Tibial artery (tissue), 4 donors: ENCODE results near the gene ZNF622.
"Not testable (repeated sequence)": the region's sequence is repeated elsewhere in the genome, so short reads cannot be mapped to it uniquely, and the experiment has no call there.

ENCODE experiments used
- DNase-seq, 2 donors: peaks; one replicate each; pipeline ENCODE4 v3.0.0-alpha.2; 2019
- H3K27ac ChIP-seq, 2 donors: fragments of 200-600 bp; sonication (generic) in 1 of 2; 1 replicate in 1 of 2; 2 replicates in 1 of 2; pipeline ENCODE4 v1.5.1; 2018 to 2019; ENCODE audit warnings: mild to moderate bottlenecking in 1 of 2
- H3K27me3 ChIP-seq, 2 donors: fragments of 200-600 bp; sonication (generic) in 1 of 2; one replicate each; pipeline versions ENCODE4 v1.5.1 to v1.6.0; 2016 to 2019
- H3K36me3 ChIP-seq, 3 donors: fragments of 200-600 bp; sonication (generic) in 2 of 3; one replicate each; pipeline ENCODE4 v1.5.1; 2016 to 2019; ENCODE audit warnings: mild to moderate bottlenecking in 2 of 3
- H3K4me1 ChIP-seq, 4 donors: fragments of 200-600 bp; sonication (generic) in 2 of 4; 1 replicate in 3 of 4; 2 replicates in 1 of 4; pipeline ENCODE4 v1.5.1; 2016 to 2019
- H3K4me3 ChIP-seq, 2 donors: fragments of 200-600 bp; sonication (generic) in 1 of 2; 1 replicate in 1 of 2; 2 replicates in 1 of 2; pipeline ENCODE4 v1.5.1; 2018 to 2019; ENCODE audit warnings: mild to moderate bottlenecking in 2 of 2
- H3K9me3 ChIP-seq, 3 donors: fragments of 200-600 bp; sonication (generic) in 1 of 3; one replicate each; pipeline ENCODE4 v1.5.1; 2016 to 2019
- CTCF ChIP-seq, 2 experiments: fragments of 200-600 bp in 1 of 2; fragments of 450-650 bp in 1 of 2; IDR thresholded peaks; one replicate each; pipeline ENCODE4 v1.5.1; 2017 to 2019; ENCODE audit warnings: antibody characterized with exemption in 2 of 2, mild to moderate bottlenecking in 1 of 2, moderate library complexity in 1 of 2
- intact Hi-C: fragments of 100-400 bp; cut with DNase I; formaldehyde crosslinking; loops from one replicate; pipeline ENCODE4 v1.15.0; 2023; ENCODE audit warnings: low total_unique reads

Gene ZNF622

GRCh38 chr5:16453609-16454008 is 12.0 kb downstream of the ZNF622 start:
- Histone ChIP-seq H3K9me3 (no peaks in the 10 kb centered on the region), H3K4me3 (no peak overlapping the region), H3K27ac (no peak overlapping the region), H3K27me3 (no peaks in the 10 kb centered on the region), H3K36me3 (peaks cover 56 to 84% (median 76%) of the 10 kb centered on the region in 3 donors), H3K4me1 (peaks cover 0 to 11% (median 6%) of the 10 kb centered on the region in 4 donors)
- DNase-seq: no peak
- TF ChIP-seq CTCF (IDR thresholded peaks at IDR 0.05): no peak
- intact Hi-C loops: no loop called here

- no peaks in the 10 kb centered on the region for H3K9me3 ChIP-seq
- H3K27ac ChIP-seq: no peak overlapping the region
- peaks cover 58 to 80% (median 59%) of the 10 kb centered on the region in 3 donors for H3K36me3 ChIP-seq
- intact Hi-C loops: no loop called here
- H3K4me1 ChIP-seq: no peaks in the 10 kb centered on the region
- no peaks in the 10 kb centered on the region for H3K27me3 ChIP-seq
- DNase-seq: no peak
- no peak for TF ChIP-seq CTCF (IDR thresholded peaks at IDR 0.05)
- H3K4me3 ChIP-seq: no peak overlapping the region
Measured at GRCh38 chr5:16450163-16450562, 15.4 kb downstream of the ZNF622 start.

- Histone ChIP-seq H3K27ac (no peak overlapping the region), H3K36me3 (peaks cover 39 to 60% (median 46%) of the 10 kb centered on the region in 3 donors), H3K9me3 (no peaks in the 10 kb centered on the region), H3K4me1 (no peaks in the 10 kb centered on the region), H3K27me3 (no peaks in the 10 kb centered on the region), H3K4me3 (no peak overlapping the region)
- DNase-seq: no peak
- no peak for TF ChIP-seq CTCF (IDR thresholded peaks at IDR 0.05)
- intact Hi-C loops: no loop called here
Measured at GRCh38 chr5:16446993-16447392, 18.6 kb downstream of the ZNF622 start.

- no peak for DNase-seq
- H3K36me3 ChIP-seq: no peaks in the 10 kb centered on the region
- no peak overlapping the region for H3K27ac ChIP-seq
- peaks cover 0 to 3% of the 10 kb centered on the region in 2 donors for H3K27me3 ChIP-seq
- no peak overlapping the region for H3K4me3 ChIP-seq
- H3K9me3 ChIP-seq: no peaks in the 10 kb centered on the region
- intact Hi-C loops: no loop called here
- no peak for TF ChIP-seq CTCF (IDR thresholded peaks at IDR 0.05)
- no peaks in the 10 kb centered on the region for H3K4me1 ChIP-seq
Measured at GRCh38 chr5:16437977-16438376, 27.6 kb downstream of the ZNF622 start.

GRCh38 chr5:16436065-16436682 is 29.4 kb downstream of the ZNF622 start:
- H3K9me3 ChIP-seq, H3K27ac ChIP-seq, H3K4me3 ChIP-seq, intact Hi-C loops, H3K4me1 ChIP-seq, H3K27me3 ChIP-seq, H3K36me3 ChIP-seq, DNase-seq: not testable (repeated sequence)

GRCh38 chr5:16431490-16431889 is 34.1 kb downstream of the ZNF622 start:
- no peaks in the 10 kb centered on the region for H3K9me3 ChIP-seq
- no peaks in the 10 kb centered on the region for H3K4me1 ChIP-seq
- DNase-seq: no peak
- TF ChIP-seq CTCF (IDR thresholded peaks at IDR 0.05): no peak
- no peaks in the 10 kb centered on the region for H3K36me3 ChIP-seq
- H3K27ac ChIP-seq: no peak overlapping the region
- peaks cover 0 to 10% of the 10 kb centered on the region in 2 donors for H3K27me3 ChIP-seq
- intact Hi-C loops: no loop called here
- H3K4me3 ChIP-seq: no peak overlapping the region
